Parathyroid adenoma (tissue), 2 donors: Measurements from ENCODE around the gene VPS50.

Experiments
- H2AFZ ChIP-seq: fragments of 300-600 bp; sonication (generic); one replicate; pipeline ENCODE4 v1.7.0; 2017; ENCODE audit warnings: antibody characterized with exemption, mild to moderate bottlenecking
- H3K27ac ChIP-seq: fragments of 300-600 bp; sonication (generic); one replicate; pipeline ENCODE4 v1.7.0; 2017
- H3K27me3 ChIP-seq: fragments of 300-600 bp; sonication (generic); one replicate; pipeline ENCODE4 v1.7.0; 2017; ENCODE audit warnings: low read length; ENCODE audit not compliant: control insufficient read depth, insufficient read depth
- H3K36me3 ChIP-seq: fragments of 300-600 bp; sonication (generic); one replicate; pipeline ENCODE4 v1.7.0; 2017; ENCODE audit warnings: low read length; ENCODE audit not compliant: control insufficient read depth, insufficient read depth
- H3K4me1 ChIP-seq: fragments of 300-600 bp; sonication (generic); one replicate; pipeline ENCODE4 v1.7.0; 2017; ENCODE audit warnings: control low read depth
- H3K4me2 ChIP-seq: fragments of 300-600 bp; sonication (generic); one replicate; pipeline ENCODE4 v1.7.0; 2017; ENCODE audit warnings: low read length
- H3K4me3 ChIP-seq: fragments of 300-600 bp; sonication (generic); one replicate; pipeline ENCODE4 v1.7.0; 2017; ENCODE audit warnings: low read depth, low read length
- H3K79me2 ChIP-seq: fragments of 300-600 bp; sonication (generic); one replicate; pipeline ENCODE4 v1.7.0; 2017; ENCODE audit warnings: control low read depth
- H3K9ac ChIP-seq: fragments of 300-600 bp; sonication (generic); one replicate; pipeline ENCODE4 v1.7.0; 2017; ENCODE audit warnings: mild to moderate bottlenecking
- H3K9me3 ChIP-seq: fragments of 300-600 bp; sonication (generic); one replicate; pipeline ENCODE4 v1.7.0; 2017; ENCODE audit warnings: low read length; ENCODE audit not compliant: control insufficient read depth
- TF ChIP-seq, protein P1 (sequence below): fragments of 300-600 bp; sonication (generic); IDR thresholded peaks from one replicate; pipeline ENCODE4 v1.7.0; 2017; ENCODE audit warnings: antibody characterized with exemption, mild to moderate bottlenecking
- donor health status: primary hyperparathyroidism.

VPS50 gene

DNA sequence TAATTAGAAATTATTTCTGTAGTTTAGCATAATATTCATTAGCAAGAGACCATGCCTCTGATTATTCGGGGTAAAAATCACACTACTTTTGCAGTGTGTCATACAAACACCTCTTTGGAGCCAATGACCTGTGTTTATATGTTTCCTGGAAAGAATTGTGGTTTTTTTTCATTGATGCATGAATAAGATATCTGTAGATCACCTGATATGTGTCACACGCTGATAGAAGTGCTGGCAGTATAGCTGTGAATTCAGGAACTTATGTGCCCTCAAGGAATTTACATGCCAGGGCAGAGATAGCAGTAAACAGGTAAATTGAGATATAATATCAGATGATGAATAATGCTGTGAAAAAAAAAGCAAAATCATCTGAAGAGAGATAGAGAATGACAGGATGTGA is 118.2 kb downstream of the VPS50 start:
- TF ChIP-seq, protein P1, sequence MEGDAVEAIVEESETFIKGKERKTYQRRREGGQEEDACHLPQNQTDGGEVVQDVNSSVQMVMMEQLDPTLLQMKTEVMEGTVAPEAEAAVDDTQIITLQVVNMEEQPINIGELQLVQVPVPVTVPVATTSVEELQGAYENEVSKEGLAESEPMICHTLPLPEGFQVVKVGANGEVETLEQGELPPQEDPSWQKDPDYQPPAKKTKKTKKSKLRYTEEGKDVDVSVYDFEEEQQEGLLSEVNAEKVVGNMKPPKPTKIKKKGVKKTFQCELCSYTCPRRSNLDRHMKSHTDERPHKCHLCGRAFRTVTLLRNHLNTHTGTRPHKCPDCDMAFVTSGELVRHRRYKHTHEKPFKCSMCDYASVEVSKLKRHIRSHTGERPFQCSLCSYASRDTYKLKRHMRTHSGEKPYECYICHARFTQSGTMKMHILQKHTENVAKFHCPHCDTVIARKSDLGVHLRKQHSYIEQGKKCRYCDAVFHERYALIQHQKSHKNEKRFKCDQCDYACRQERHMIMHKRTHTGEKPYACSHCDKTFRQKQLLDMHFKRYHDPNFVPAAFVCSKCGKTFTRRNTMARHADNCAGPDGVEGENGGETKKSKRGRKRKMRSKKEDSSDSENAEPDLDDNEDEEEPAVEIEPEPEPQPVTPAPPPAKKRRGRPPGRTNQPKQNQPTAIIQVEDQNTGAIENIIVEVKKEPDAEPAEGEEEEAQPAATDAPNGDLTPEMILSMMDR: no peak
- H3K27ac ChIP-seq: no peak overlapping the region
- H3K4me1 ChIP-seq: no peaks in the 10 kb centered on the region
- H3K9ac ChIP-seq: no peak overlapping the region
- H3K36me3 ChIP-seq: no peaks in the 10 kb centered on the region
- no peaks in the 10 kb centered on the region for H3K27me3 ChIP-seq
- no peaks in the 10 kb centered on the region for H3K79me2 ChIP-seq
- no peaks in the 10 kb centered on the region for H3K9me3 ChIP-seq
- no peak overlapping the region for H3K4me3 ChIP-seq
- no peak overlapping the region for H3K4me2 ChIP-seq
- H2AFZ ChIP-seq: no peak overlapping the region

DNA sequence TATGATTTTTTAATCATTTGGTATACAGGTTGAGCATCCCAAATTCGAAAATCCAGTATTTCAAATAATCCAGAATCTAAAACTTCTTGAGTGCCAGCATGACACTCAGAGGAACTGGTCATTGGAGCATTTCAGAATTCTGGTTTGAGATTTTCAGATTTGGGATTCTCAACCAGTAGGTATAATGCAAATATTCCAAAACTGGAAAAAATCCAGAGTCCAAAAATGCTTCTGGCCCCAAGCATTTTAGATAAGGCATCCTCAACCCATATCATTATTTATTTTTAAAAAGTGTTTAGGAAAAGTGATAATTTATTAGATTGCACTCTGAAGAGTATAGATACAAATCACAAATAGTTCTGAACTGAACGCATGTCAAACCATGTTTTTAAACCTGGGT is 120.7 kb downstream of the VPS50 start:
- Histone ChIP-seq H3K27ac (no peak overlapping the region), H3K79me2 (no peaks in the 10 kb centered on the region), H3K4me3 (no peak overlapping the region), H3K27me3 (no peaks in the 10 kb centered on the region), H3K9ac (no peak overlapping the region), H3K4me2 (no peak overlapping the region), H3K36me3 (no peaks in the 10 kb centered on the region), H3K9me3 (no peaks in the 10 kb centered on the region), H2AFZ (no peak overlapping the region), H3K4me1 (no peaks in the 10 kb centered on the region)
- TF ChIP-seq, protein P1: no peak

DNA sequence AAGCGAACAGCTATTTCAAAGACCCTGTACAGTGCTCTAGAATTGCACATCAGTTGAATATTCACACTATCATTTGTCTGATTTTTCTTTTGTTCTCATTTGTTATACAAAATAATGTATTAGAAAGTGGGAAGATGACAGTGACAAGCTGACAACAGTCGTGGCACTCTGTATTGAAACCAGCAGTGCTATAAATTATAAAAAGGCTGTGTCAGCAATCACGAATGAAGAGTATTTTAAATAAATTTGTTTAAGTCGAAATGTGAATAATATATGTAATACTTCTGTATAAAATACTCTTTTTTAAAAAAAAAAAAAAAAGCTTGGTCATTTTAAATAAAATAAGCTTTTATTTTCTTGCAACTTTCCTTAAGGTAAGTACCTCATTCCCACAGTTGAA is 122.6 kb downstream of the VPS50 start:
- Histone ChIP-seq H3K36me3 (no peaks in the 10 kb centered on the region), H3K27me3 (no peaks in the 10 kb centered on the region), H3K4me3 (no peak overlapping the region), H3K79me2 (no peaks in the 10 kb centered on the region), H3K9ac (no peak overlapping the region), H3K4me1 (no peaks in the 10 kb centered on the region), H3K27ac (no peak overlapping the region), H3K9me3 (no peaks in the 10 kb centered on the region), H3K4me2 (no peak overlapping the region), H2AFZ (no peak overlapping the region)
- TF ChIP-seq, protein P1: no peak

DNA sequence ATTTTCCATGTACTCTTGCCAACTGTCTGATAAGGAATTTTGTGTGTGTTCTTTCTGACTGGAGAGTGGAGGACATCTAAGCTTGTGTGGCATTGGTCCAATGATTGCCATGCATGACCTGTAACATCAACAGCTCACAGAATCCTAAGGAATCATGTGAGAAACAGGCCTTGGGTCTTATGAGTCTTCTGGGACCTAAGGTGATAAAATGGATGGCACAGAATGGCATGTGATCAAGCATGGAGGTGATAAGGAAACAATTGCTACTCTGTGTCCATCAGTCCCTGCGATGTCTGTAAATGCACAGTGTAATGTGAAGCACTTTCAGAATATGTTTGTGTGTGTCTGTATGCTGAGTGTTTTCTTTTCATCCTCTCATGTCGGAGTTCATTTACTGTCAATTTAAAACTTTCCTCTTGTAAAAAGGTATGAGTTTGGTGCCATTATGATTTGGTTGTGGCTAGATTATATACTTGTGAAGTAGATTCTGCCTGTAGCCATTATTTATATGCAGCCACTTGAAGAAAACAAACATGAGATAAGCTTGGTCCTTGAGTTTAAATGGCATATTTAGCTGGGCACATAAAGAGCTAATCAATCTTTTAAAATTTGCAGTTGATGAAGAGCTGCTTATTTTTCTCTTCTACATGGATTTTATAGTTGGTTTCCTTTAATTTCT is 127.5 kb downstream of the VPS50 start:
- Histone ChIP-seq H3K27ac (no peak overlapping the region), H3K4me1 (no peaks in the 10 kb centered on the region), H3K4me2 (no peak overlapping the region), H3K4me3 (no peak overlapping the region), H2AFZ (no peak overlapping the region), H3K27me3 (no peaks in the 10 kb centered on the region), H3K79me2 (no peaks in the 10 kb centered on the region), H3K9ac (no peak overlapping the region), H3K36me3 (no peaks in the 10 kb centered on the region), H3K9me3 (no peaks in the 10 kb centered on the region)
- TF ChIP-seq, protein P1: no peak

DNA sequence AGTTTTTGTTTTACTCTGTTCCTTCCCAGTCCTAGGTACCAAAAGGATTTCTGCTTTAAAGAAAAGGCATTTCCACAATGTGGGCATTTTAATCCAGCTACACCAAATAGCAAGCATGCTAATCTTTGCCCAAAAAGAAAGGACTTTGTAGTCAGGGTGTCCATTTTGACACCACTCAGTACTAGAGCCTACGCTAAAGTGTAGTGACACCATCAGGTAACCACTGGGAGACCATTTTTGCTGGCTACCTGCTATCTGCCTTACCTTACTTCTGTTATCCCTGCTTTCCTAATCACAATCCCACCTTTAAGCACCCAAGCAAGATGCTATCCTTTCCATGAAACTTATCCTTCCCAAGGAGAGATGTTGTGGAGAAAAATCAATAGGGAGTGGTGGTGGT is 129.7 kb downstream of the VPS50 start:
- H3K79me2 ChIP-seq: no peaks in the 10 kb centered on the region
- H3K9ac ChIP-seq: no peak overlapping the region
- H3K27me3 ChIP-seq: no peaks in the 10 kb centered on the region
- H3K9me3 ChIP-seq: no peaks in the 10 kb centered on the region
- H2AFZ ChIP-seq: no peak overlapping the region
- no peak overlapping the region for H3K4me3 ChIP-seq
- H3K27ac ChIP-seq: no peak overlapping the region
- TF ChIP-seq, protein P1: no peak
- H3K36me3 ChIP-seq: no peaks in the 10 kb centered on the region
- H3K4me1 ChIP-seq: no peaks in the 10 kb centered on the region
- no peak overlapping the region for H3K4me2 ChIP-seq
